AG04449 (cell line): Measurements from ENCODE around the gene BTBD10.
A peak's percentile ranks its signal among the peaks of the same experiment; 100 is the strongest.

ENCODE experiments used
- CTCF ChIA-PET: fragments of 350-600 bp; formaldehyde crosslinking; extraction: SDS; loops from one replicate; lab custom pipeline; 2021; ENCODE audit warnings: antibody characterized with exemption; lab: Yijun Ruan, JAX
- POLR2A ChIA-PET: fragments of 400-600, 350-600 bp; formaldehyde crosslinking; extraction: SDS; loops from one replicate; lab custom pipeline; 2020; ENCODE audit warnings: antibody characterized with exemption, inconsistent platforms; lab: Yijun Ruan, JAX
- DNase-seq: peaks from one replicate; pipeline ENCODE4 v3.0.0-alpha.2; 2010; ENCODE audit warnings: low read depth, low spot score
- H3K4me3 ChIP-seq: 2 replicates; pipeline ENCODE4 v1.5.1; 2011; ENCODE audit warnings: low read depth, mild to moderate bottlenecking, control low read depth, low read length
- CTCF ChIP-seq: IDR thresholded peaks from one replicate; pipeline ENCODE4 v1.5.1; 2011; ENCODE audit warnings: mild to moderate bottlenecking, moderate library complexity, low read length, control low read depth, inconsistent platforms; ENCODE audit not compliant: insufficient read depth; ENCODE audit errors: missing control alignments

The BTBD10 gene

GRCh38 chr11:13375798-13376197, 87.2 kb downstream of the BTBD10 start:
- POLR2A ChIA-PET = no interaction called here
- DNase-seq = no peak
- CTCF ChIA-PET = interaction anchor here (0.8 to 13.7 kb wide), 4 partner anchors 10 to 167 kb away, joined by 3 to 112 read pairs (median 4); no protein-coding TSS in a partner anchor
- no peak for TF ChIP-seq CTCF
- H3K4me3 ChIP-seq = no peak overlapping the region

- no peak overlapping the region for H3K4me3 ChIP-seq
- no peak for TF ChIP-seq CTCF
- POLR2A ChIA-PET = no interaction called here
- DNase-seq = no peak
- CTCF ChIA-PET = interaction anchor here (1.5 to 13.7 kb wide), 2 partner anchors 12 to 14 kb away, joined by 4 to 112 read pairs; no protein-coding TSS in a partner anchor
These were observed 89.8 kb downstream of the BTBD10 start for GRCh38 chr11:13373216-13373615.

- CTCF ChIA-PET = interaction anchor here (1.1 to 13.7 kb wide), 4 partner anchors 17 to 158 kb away, joined by 3 to 112 read pairs (median 10); no protein-coding TSS in a partner anchor
- POLR2A ChIA-PET = no interaction called here
- peak; percentile 29 for DNase-seq
- no peak overlapping the region for H3K4me3 ChIP-seq
- TF ChIP-seq CTCF = no peak
These were observed 95.0 kb downstream of the BTBD10 start for GRCh38 chr11:13368041-13368446.

- ChIA-PET CTCF (interaction anchor here (1.3 to 13.7 kb wide), 5 partner anchors 11 to 157 kb away, joined by 4 to 112 read pairs (median 10); no protein-coding TSS in a partner anchor), POLR2A (no interaction called here)
- TF ChIP-seq CTCF = no peak
- no peak overlapping the region for H3K4me3 ChIP-seq
- DNase-seq = no peak
These were observed 95.9 kb downstream of the BTBD10 start for GRCh38 chr11:13367115-13367514.

- no peak overlapping the region for H3K4me3 ChIP-seq
- ChIA-PET POLR2A (no interaction called here), CTCF (interaction anchor here (0.9 to 13.7 kb wide), 7 partner anchors 10 to 1078 kb away, joined by 3 to 112 read pairs (median 6); no protein-coding TSS in a partner anchor)
- TF ChIP-seq CTCF = no peak
- no peak for DNase-seq
These were observed 96.6 kb downstream of the BTBD10 start for GRCh38 chr11:13366266-13367026.

GRCh38 chr11:13364388-13364787, 98.6 kb downstream of the BTBD10 start:
- no peak for DNase-seq
- ChIA-PET POLR2A (no interaction called here), CTCF (interaction anchor here (0.7 to 1.7 kb wide), 3 partner anchors 9 to 21 kb away, joined by 3 to 6 read pairs (median 4); no protein-coding TSS in a partner anchor)
- TF ChIP-seq CTCF = no peak
- H3K4me3 ChIP-seq = no peak overlapping the region
